NCI-H82 (cell line): ENCODE results near the gene NAA80.
"Not testable (repeated sequence)": the region's sequence is repeated elsewhere in the genome, so short reads cannot be mapped to it uniquely, and the experiment has no call there.

Experiments used
- DNase-seq: peaks from one replicate; lab custom pipeline; 2025; lab: John Stamatoyannopoulos, UW

NAA80 gene

GRCh38 chr3:50289130-50289529 is 10.1 kb downstream of the NAA80 start:
- no peak for DNase-seq

- no peak for DNase-seq
These were observed 10.7 kb downstream of the NAA80 start for GRCh38 chr3:50288387-50289007.

DNA sequence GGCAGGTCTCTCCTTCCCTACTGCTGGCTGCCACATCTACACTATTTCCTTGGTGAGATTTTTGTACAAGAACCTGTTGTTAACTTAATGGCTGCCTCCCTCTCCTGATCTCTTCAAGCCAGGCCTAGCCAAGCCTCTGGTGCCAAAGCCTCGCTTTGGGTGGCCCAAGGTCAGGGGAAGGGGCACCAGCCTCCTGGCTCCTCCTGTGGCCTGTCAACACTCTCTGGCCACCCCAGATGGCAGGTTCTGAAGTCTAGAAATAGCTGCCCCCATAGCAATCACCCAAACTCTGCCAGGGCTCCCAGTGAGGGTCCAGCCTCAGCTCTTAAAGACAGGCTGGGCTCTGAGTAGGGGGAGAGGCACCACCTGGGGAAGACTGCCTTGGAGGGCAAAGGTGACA is 11.9 kb downstream of the NAA80 start:
- DNase-seq = no peak

GRCh38 chr3:50286322-50287227 is 12.6 kb downstream of the NAA80 start:
- DNase-seq = no peak

- not testable (repeated sequence) for DNase-seq
These were observed 15.1 kb downstream of the NAA80 start for GRCh38 chr3:50284121-50284520.

DNA sequence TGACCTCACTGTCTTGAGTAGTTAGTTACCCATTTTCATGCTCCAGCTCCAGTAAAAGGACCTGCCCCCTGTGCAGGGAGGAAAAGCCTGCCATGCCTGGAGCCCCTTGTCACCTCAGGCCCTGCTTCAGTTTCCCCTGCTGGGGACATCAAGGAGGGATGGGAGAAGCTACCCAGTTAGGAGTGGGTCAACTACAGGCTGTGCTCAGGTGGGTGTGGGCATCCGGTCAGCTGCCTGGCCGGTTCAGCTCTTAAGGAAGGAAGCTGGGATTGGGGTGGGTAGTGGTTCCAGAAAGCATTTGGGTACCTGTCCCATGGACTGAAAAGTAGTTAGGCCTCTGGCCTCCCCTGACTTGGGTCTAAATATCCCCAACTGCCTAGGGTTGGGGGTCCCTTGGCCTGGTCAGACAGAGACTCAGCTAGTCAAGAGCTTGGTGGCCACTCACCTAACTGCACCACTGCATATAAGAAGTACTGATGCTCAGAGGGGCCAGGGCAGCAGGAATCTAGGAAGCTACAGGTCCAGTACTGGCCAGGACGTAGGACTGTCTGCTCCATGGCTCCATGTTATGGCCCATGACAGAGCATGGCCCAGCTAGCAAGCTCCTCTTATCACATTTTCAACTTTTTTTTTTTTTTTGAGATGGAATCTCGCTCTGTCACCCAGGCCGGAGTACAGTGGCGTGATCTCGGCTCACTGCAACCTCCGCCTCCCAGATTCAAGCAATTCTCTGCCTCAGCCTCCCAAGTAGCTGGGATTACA is 19.8 kb downstream of the NAA80 start:
- DNase-seq = no peak

GRCh38 chr3:50278880-50279224 is 20.4 kb downstream of the NAA80 start, which contains the start of gene LSMEM2:
LSMEM2 (plus strand) TSS chr3:50279087; CDS start chr3:50279114, 27 bp downstream.
- DNase-seq = no peak

GRCh38 chr3:50278123-50278879 is 20.9 kb downstream of the NAA80 start:
- no peak for DNase-seq

DNA sequence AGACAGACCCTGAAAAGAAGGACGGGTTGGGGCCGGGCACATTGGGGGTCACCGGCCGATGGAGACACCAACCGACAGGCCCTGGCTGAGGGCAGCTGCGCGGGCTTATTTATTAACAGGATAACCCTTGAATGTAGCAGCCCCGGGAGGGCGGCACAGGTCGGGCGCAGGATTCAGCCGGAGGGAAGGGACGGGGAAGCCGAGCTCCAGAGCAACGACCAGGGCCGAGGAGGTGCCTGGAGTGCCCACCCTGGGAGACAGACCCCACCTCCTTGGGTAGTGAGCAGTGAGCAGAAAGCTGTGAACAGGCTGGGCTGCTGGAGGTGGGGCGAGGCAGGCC is 22.5 kb downstream of the NAA80 start:
- no peak for DNase-seq

DNA sequence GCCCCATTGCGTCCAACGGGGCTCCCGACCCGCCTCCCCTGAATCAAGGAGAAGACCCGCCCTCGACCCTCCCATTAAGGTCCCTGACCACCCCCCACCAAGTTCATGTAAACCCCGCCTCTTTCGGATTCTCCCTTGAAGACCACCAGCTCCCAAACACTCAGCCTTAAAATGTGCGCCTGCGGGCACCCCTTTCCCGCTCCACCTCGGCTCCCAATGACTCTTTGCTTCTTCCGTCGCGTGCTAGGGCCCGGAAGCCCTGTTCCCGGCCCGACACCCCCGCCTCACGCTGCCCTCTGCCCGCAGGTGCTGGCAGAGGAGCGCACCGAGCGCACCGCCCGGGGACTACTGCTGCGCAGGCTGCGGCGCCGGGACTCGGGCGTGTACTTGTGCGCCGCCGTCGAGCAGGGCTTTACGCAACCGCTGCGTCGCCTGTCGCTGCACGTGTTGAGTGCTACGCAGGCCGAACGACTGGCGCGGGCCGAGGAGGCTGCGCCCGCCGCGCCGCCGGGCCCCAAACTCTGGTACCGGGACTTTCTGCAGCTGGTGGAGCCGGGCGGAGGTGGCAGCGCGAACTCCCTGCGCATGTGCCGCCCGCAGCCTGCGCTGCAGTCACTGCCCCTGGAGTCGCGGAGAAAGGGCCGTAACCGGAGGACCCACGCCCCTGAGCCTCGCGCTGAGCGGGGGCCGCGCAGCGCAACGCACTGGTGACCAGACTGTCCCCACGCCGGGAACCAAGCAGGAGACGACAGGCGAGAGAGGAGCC is 23.0 kb downstream of the NAA80 start:
- DNase-seq = no peak

DNA sequence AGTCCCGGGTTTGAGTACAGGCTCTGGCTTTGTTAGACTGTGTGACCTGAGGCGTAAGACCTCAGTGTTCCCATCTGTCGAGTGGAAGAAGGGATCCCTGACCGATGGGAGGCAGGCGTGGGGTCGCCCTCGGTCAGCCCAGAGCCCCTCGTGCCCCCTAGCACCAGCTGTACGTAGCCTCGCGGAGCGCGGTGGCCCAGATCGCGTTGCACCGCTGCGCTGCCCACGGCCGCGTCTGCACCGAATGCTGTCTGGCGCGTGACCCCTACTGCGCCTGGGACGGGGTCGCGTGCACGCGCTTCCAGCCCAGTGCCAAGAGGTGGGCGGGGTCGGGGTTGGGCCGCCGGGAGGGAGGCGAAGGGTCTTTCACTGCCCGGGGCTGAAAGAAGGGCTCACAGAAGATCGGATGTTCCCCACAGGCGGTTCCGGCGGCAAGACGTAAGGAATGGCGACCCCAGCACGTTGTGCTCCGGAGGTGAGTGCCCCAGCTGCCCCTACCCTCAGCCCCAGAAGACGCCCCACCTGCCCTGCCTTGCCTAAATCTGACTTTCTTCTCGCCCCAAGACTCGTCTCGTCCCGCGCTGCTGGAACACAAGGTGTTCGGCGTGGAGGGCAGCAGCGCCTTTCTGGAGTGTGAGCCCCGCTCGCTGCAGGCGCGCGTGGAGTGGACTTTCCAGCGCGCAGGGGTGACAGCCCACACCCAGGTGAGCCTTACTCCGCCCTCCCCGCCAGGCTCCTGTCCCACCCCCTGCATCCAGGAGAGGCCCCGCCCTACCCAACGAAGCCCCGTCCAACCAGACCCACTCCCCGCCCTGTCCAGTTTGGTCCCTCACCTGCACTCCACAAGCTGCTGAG is 23.8 kb downstream of the NAA80 start:
- DNase-seq = no peak

GRCh38 chr3:50274371-50275104 is 24.7 kb downstream of the NAA80 start:
- DNase-seq = peak; percentile 78

DNA sequence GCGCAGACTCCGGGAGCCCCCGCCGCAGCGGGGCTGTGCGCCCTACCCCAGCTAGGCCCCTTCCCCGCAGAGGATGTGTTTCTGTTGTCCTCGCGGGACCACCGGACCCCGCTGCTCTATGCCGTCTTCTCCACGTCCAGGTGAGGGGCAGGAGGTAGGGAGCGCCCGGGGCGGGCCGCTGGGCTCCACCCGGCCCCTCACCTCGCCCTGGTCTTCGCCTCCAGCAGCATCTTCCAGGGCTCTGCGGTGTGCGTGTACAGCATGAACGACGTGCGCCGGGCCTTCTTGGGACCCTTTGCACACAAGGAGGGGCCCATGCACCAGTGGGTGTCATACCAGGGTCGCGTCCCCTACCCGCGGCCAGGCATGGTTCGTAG is 25.5 kb downstream of the NAA80 start:
- DNase-seq = no peak

DNA sequence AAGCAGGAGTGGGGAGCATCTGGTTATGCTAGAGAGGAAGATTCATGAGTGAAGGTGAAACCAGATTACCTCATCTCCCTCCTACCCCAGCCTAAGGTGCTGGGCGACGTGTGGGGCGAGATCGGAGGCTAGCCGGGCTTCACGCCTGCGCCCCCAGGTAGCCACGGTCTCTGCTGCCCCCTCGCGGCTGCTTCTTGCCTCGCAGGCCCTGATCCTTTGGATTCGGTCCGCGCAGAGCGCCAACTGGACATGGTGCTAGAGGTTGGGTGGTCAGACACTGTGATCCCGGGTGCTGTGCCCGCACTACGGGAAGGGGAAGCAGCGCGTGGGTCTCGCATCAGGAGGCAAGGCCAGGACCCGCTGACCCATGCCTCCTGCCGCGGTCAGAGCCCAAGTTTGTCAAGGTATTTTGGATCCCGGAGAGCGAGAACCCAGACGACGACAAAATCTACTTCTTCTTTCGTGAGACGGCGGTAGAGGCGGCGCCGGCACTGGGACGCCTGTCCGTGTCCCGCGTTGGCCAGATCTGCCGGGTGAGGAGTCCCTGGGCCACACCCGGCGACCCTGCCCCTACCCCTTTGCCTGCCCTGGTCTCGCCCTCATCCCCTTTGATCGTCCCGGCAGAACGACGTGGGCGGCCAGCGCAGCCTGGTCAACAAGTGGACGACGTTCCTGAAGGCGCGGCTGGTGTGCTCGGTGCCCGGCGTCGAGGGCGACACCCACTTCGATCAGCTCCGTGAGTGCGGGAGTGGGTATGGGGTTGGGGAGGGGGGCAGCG is 26.1 kb downstream of the NAA80 start:
- peak; percentile 85 for DNase-seq

DNA sequence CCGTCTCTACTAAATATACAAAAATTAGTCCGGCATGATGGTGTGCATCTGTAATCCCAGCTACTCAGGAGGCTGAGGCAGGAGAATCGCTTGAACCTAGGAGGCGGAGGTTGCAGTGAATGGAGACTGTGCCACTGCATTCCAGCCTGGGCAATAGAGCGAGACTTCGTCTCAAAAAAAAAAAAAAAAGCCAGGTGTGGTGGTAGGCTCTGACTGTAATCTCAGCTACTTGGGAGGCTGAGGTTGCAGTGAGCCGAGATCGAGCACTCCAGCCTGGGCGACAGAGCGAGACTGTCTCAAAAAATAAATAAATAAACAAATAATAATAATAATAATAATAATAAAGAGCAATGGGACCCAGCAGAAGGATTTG is 26.7 kb downstream of the NAA80 start:
- not testable (repeated sequence) for DNase-seq

GRCh38 chr3:50271314-50271936 is 27.8 kb downstream of the NAA80 start:
- DNase-seq = no peak

DNA sequence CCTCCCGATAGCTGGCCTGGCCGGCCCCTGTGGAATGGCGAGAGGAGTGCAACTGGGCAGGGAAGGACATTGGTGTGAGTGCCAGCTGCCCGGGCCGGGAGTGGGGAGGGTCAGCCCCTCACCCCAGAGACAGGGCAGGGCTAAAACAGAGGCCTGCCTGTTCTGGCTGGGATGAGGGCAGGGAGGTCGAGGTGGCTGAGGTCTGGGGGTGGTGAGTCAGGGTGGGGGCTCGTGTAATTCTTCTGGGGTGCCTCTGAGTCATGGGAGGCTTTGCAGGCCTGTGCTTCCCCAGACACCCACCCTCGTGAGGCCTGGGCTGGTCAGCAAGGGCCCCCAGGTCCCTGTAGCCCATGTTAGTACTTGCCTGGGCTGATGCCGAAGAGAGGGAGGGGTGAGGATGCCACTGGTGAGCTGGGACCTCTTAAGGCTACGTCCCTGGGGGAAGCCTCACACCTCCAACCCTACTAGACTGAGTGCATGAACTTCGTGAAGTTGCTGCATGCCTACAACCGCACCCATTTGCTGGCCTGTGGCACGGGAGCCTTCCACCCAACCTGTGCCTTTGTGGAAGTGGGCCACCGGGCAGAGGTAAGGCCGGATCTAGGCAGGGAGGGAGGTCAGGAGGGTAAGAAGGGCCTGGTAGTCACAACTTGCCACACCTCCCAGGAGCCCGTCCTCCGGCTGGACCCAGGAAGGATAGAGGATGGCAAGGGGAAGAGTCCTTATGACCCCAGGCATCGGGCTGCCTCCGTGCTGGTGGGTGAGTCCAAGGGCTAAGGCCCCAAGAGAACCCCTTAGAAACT is 28.6 kb downstream of the NAA80 start:
- no peak for DNase-seq

DNA sequence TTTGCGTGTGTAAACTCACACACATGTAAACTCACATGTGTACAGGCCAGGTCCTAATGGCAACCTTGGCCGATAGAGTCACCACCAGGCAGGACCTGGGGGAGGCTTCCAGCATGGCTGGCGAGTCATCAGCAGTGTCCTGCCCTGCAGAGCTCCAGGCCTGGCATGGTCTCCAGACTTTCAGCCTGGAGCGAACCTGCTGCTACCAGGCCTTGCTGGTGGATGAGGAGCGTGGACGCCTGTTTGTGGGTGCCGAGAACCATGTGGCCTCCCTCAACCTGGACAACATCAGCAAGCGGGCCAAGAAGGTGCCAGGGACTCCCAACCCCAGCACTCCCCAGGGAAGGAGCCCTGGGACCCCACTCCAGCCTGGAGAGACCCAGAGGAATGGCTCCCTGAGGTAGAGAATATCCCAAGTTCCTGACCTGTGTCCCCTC is 29.2 kb downstream of the NAA80 start:
- DNase-seq = no peak
